ENCODE measurements around the gene MUC4.
"Not testable (repeated sequence)": the region's sequence is repeated elsewhere in the genome, so short reads cannot be mapped to it uniquely, and the experiment has no call there.

MUC4 gene

GRCh38 chr3:195834675-195835583 is 23.2 kb upstream of the MUC4 start:
- TF ChIP-seq, protein P1, sequence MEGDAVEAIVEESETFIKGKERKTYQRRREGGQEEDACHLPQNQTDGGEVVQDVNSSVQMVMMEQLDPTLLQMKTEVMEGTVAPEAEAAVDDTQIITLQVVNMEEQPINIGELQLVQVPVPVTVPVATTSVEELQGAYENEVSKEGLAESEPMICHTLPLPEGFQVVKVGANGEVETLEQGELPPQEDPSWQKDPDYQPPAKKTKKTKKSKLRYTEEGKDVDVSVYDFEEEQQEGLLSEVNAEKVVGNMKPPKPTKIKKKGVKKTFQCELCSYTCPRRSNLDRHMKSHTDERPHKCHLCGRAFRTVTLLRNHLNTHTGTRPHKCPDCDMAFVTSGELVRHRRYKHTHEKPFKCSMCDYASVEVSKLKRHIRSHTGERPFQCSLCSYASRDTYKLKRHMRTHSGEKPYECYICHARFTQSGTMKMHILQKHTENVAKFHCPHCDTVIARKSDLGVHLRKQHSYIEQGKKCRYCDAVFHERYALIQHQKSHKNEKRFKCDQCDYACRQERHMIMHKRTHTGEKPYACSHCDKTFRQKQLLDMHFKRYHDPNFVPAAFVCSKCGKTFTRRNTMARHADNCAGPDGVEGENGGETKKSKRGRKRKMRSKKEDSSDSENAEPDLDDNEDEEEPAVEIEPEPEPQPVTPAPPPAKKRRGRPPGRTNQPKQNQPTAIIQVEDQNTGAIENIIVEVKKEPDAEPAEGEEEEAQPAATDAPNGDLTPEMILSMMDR (IDR thresholded peaks at IDR 0.05; ENCODE audit: low read depth, low read length): no peak
- no peak for DNase-seq (ENCODE audit: low read depth, low spot score)
- in situ Hi-C loops (cut with HindIII; ENCODE audit: low sequenced_read_pairs): no loop called here
- H3K4me3 ChIP-seq (ENCODE audit: low read depth, low read length): no peak overlapping the region

- DNase-seq (ENCODE audit: low read depth, low spot score): no peak
- H3K4me3 ChIP-seq (ENCODE audit: low read depth, low read length): no peak overlapping the region
- TF ChIP-seq, protein P1 (IDR thresholded peaks at IDR 0.05; ENCODE audit: low read depth, low read length): no peak
- in situ Hi-C loops (cut with HindIII; ENCODE audit: low sequenced_read_pairs): no loop called here
These were observed 18.1 kb upstream of the MUC4 start for GRCh38 chr3:195829897-195830254.

DNA sequence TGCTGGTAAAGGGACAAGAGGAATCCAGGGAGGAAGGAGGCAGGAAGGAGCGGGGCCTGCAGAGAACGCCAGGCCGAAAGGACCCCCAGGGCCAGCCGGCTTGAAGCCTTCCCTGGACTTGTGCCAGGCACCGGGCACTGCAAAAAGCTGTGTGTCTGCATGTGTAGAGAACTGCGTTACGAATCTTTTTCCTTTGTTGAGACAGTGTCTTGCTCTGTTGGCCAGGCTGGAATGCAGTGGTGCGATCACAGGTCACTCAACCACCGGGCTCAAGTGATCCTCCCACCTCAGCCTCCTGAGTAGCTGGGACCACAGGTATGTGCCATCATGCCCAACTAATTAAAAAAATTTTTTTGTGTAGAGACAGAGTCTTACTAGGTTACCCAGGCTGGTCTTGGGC is 17.0 kb upstream of the MUC4 start:
- DNase-seq (ENCODE audit: low read depth, low spot score): no peak
- no peak overlapping the region for H3K4me3 ChIP-seq (ENCODE audit: low read depth, low read length)
- TF ChIP-seq, protein P1 (IDR thresholded peaks at IDR 0.05; ENCODE audit: low read depth, low read length): no peak
- in situ Hi-C loops (cut with HindIII; ENCODE audit: low sequenced_read_pairs): no loop called here

- in situ Hi-C loops (cut with HindIII; ENCODE audit: low sequenced_read_pairs): no loop called here
- H3K4me3 ChIP-seq (ENCODE audit: low read depth, low read length): no peak overlapping the region
- TF ChIP-seq, protein P1 (IDR thresholded peaks at IDR 0.05; ENCODE audit: low read depth, low read length): no peak
- DNase-seq (ENCODE audit: low read depth, low spot score): no peak
These were observed 14.4 kb upstream of the MUC4 start for GRCh38 chr3:195825857-195826804.

GRCh38 chr3:195825191-195825588 is 13.5 kb upstream of the MUC4 start:
- TF ChIP-seq, protein P1 (IDR thresholded peaks at IDR 0.05; ENCODE audit: low read depth, low read length): no peak
- no peak for DNase-seq (ENCODE audit: low read depth, low spot score)
- no peak overlapping the region for H3K4me3 ChIP-seq (ENCODE audit: low read depth, low read length)
- in situ Hi-C loops (cut with HindIII; ENCODE audit: low sequenced_read_pairs): no loop called here

DNA sequence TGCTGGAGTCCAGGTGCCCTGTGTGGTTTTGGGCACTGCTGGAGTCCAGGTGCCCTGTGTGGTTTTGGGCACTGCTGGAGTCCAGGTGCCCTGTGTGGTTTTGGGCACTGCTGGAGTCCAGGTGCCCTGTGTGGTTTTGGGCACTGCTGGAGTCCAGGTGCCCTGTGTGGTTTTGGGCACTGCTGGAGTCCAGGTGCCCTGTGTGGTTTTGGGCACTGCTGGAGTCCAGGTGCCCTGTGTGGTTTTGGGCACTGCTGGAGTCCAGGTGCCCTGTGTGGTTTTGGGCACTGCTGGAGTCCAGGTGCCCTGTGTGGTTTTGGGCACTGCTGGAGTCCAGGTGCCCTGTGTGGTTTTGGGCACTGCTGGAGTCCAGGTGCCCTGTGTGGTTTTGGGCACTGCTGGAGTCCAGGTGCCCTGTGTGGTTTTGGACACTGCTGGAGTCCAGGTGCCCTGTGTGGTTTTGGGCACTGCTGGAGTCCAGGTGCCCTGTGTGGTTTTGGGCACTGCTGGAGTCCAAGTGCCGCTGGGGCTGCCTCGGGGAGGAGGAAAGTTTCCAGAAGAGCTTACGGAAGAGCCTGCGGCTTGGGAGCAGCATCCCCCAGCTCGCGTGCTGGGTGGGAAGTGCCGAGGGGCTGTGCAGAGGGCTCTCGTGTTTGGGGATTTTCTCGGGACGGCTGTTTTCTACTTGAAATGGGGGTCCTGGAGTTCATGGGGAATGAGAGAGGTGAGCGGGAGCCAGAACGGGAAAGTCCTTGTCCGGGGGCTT is 12.9 kb upstream of the MUC4 start:
- H3K4me3 ChIP-seq (ENCODE audit: low read depth, low read length); DNase-seq (ENCODE audit: low read depth, low spot score); in situ Hi-C loops (cut with HindIII; ENCODE audit: low sequenced_read_pairs): not testable (repeated sequence)

Measured in astrocyte of the spinal cord (primary cell).